ENCODE measurements around the gene IL6R. TPM values are rescaled to one million over a fixed set of nuclear protein-coding genes. Genes with fewer than 3 reads are reported as not detected.

IL6R gene
- polyA plus RNA-seq, 12 donors: 2.8 to 9.8 (median 4.6) TPM; not detected in 1

GRCh38 chr1:154446292-154446691 is 41.1 kb downstream of the IL6R start:
- DNase-seq: no peak

- DNase-seq: no peak
Measured at GRCh38 chr1:154446789-154447188, 41.6 kb downstream of the IL6R start.

- DNase-seq: peak; percentile 76
Measured at GRCh38 chr1:154448331-154448811, 43.2 kb downstream of the IL6R start.

- no peak for DNase-seq
Measured at GRCh38 chr1:154453161-154453560, 48.0 kb downstream of the IL6R start.

GRCh38 chr1:154453574-154454352 is 48.6 kb downstream of the IL6R start:
- no peak for DNase-seq

- no peak for DNase-seq
Measured at GRCh38 chr1:154454386-154455120, 49.4 kb downstream of the IL6R start.

- DNase-seq: no peak
Measured at GRCh38 chr1:154456631-154457030, 51.5 kb downstream of the IL6R start.

- no peak for DNase-seq
Measured at GRCh38 chr1:154459080-154459479, 53.9 kb downstream of the IL6R start.

GRCh38 chr1:154460695-154461260 is 55.6 kb downstream of the IL6R start:
- DNase-seq: no peak

- no peak for DNase-seq
Measured at GRCh38 chr1:154463512-154463990, 58.4 kb downstream of the IL6R start.

- no peak for DNase-seq
Measured at GRCh38 chr1:154465621-154466195, 60.6 kb downstream of the IL6R start.

GRCh38 chr1:154466206-154466605 is 61.1 kb downstream of the IL6R start:
- DNase-seq: no peak

GRCh38 chr1:154466921-154467417 is 61.8 kb downstream of the IL6R start:
- DNase-seq: no peak

GRCh38 chr1:154467434-154468102 is 62.4 kb downstream of the IL6R start:
- DNase-seq: no peak

- no peak for DNase-seq
Measured at GRCh38 chr1:154468535-154469250, 63.5 kb downstream of the IL6R start.

- no peak for DNase-seq
Measured at GRCh38 chr1:154469844-154470560, 64.9 kb downstream of the IL6R start.

- no peak for DNase-seq
Measured at GRCh38 chr1:154471304-154471703, 66.2 kb downstream of the IL6R start.

GRCh38 chr1:154474802-154475201 is 69.7 kb downstream of the IL6R start:
- DNase-seq: no peak

GRCh38 chr1:154476791-154477190 is 71.6 kb downstream of the IL6R start:
- no peak for DNase-seq

- no peak for DNase-seq
Measured at GRCh38 chr1:154478013-154478412, 72.9 kb downstream of the IL6R start.

All from muscle of arm (tissue), 12 donors.